Spleen (tissue), 11 donors: Measurements from ENCODE around the gene PTPRM. TPM values are rescaled to one million over a fixed set of nuclear protein-coding genes. Genes with fewer than 3 reads are reported as not detected.

Source experiments
- DNase-seq: peaks from one replicate; pipeline ENCODE4 v3.0.0-alpha.2; 2020
- H3K27ac ChIP-seq, 8 donors: fragments of 200-600 bp; sonication (generic) in 7 of 8; 1 replicate in 4 of 8; 2 replicates in 4 of 8; pipeline versions ENCODE4 v1.5.0 to v1.8.0; 2016 to 2021; ENCODE audit warnings: inconsistent platforms in 4 of 8, mild to moderate bottlenecking in 4 of 8, moderate library complexity in 1 of 8
- H3K27me3 ChIP-seq, 7 donors: fragments of 200-600 bp; sonication (generic) in 6 of 7; replicated peaks in 1 of 7; 1 replicate in 4 of 7; 2 replicates in 3 of 7; pipeline versions ENCODE4 v1.5.0 to v1.8.0; 2016 to 2021; ENCODE audit warnings: inconsistent platforms in 3 of 7, mild to moderate bottlenecking in 1 of 7
- H3K36me3 ChIP-seq, 6 donors: fragments of 200-600 bp; sonication (generic) in 5 of 6; 1 replicate in 4 of 6; 2 replicates in 2 of 6; pipeline versions ENCODE4 v1.5.0 to v1.8.0; 2016 to 2021; ENCODE audit warnings: inconsistent platforms in 2 of 6
- H3K4me1 ChIP-seq, 6 donors: fragments of 200-600 bp; sonication (generic) in 5 of 6; 1 replicate in 3 of 6; 2 replicates in 3 of 6; pipeline versions ENCODE4 v1.5.0 to v1.8.0; 2016 to 2021; ENCODE audit warnings: inconsistent platforms in 3 of 6
- H3K4me3 ChIP-seq, 8 donors: fragments of 200-600 bp; sonication (generic) in 7 of 8; 1 replicate in 4 of 8; 2 replicates in 4 of 8; pipeline versions ENCODE4 v1.5.0 to v1.8.0; 2016 to 2021; ENCODE audit warnings: inconsistent platforms in 4 of 8, mild to moderate bottlenecking in 4 of 8, moderate library complexity in 2 of 8
- H3K9me3 ChIP-seq, 8 donors: fragments of 200-600 bp; sonication (generic) in 7 of 8; 1 replicate in 4 of 8; 2 replicates in 4 of 8; pipeline versions ENCODE4 v1.5.0 to v1.8.0; 2016 to 2021; ENCODE audit warnings: inconsistent platforms in 4 of 8
- CTCF ChIP-seq, 11 experiments: fragments of 200-600 bp in 7 of 11; fragments of 450-650 bp in 4 of 11; sonication (generic) in 4 of 11; IDR thresholded peaks in 8 of 11; conservative IDR thresholded peaks in 3 of 11; 1 replicate in 7 of 11; 2 replicates in 4 of 11; pipeline versions ENCODE4 v1.4.0 to v1.8.0; 2016 to 2021; ENCODE audit warnings: antibody characterized with exemption in 11 of 11, inconsistent platforms in 4 of 11, mild to moderate bottlenecking in 1 of 11
- POLR2A ChIP-seq, 3 donors: fragments of 450-650 bp; IDR thresholded peaks; one replicate each; pipeline ENCODE4 v1.5.1; 2017; ENCODE audit warnings: antibody characterized with exemption in 3 of 3, mild to moderate bottlenecking in 1 of 3
- POLR2AphosphoS5 ChIP-seq, 3 donors: sonication (generic); formaldehyde crosslinking; IDR thresholded peaks; one replicate each; pipeline ENCODE4 v1.5.1; 2017; ENCODE audit warnings: antibody characterized with exemption in 3 of 3
- WGBS, 5 donors: extraction: QIAGEN DNeasy Blood & Tissue Kit in 3 of 5; methylation state at CpG; one replicate each; pipeline versions ENCODE4 v1.1.5 to v1.1.7; 2013 to 2018; 5-methylcytosine and 5-hydroxymethylcytosine counted together
- intact Hi-C: fragments of 100-400 bp; cut with DNase I; formaldehyde crosslinking; loops from one replicate; pipeline ENCODE4 v1.15.0; 2023; ENCODE audit warnings: low total_unique reads
- polyA plus RNA-seq, 3 donors: library from polyadenylated mRNA; stranded (reverse); fragments of 200-250 nt; gene quantifications; one replicate each; pipeline ENCODE4 v1.2.1, GENCODE V29; 2013
- total RNA-seq, 7 donors: library from RNA; depleted of rRNA in 3 of 7; stranded (reverse); fragments of >200 nt in 3 of 7; fragmentation: NEBNext Ultra II Directional in 4 of 7; extraction: Animal tissue kit (Norgen Biotek cat#: 25700) in 4 of 7; gene quantifications; one replicate each; pipeline versions ENCODE4 v1.1.0 to v1.2.1, GENCODE V29; 2016 to 2021
- donor health status: healthy with polysubstance abuse.
- donor health status: DM: no; HTN: no; CAD: no; lungs with moderate emphysema.
- donor health status: DM: no; HTN: no; CAD: no.
- donor health status: Bipolar disorder and iron deficiency.
- donor health status: healthy.
- donor health status: DM: no; HTN: no; CAD: no.
- donor health status: DM: yes; HTN: yes; CAD: no.

Gene PTPRM
- total and polyA plus RNA-seq, 10 donors, result 23.5 to 97.8 (median 62.8) TPM

GRCh38 chr18:8333961-8334360, 766.8 kb downstream of the PTPRM start:
- no peak for TF ChIP-seq CTCF (IDR thresholded peaks at IDR 0.05 in 8 of 11, conservative IDR thresholded peaks at IDR 0.05 in 3 of 11)
- Histone ChIP-seq H3K27ac (no peak overlapping the region), H3K4me1 (peaks cover 0 to 1% (median 0%) of the 10 kb centered on the region in 6 donors), H3K4me3 (no peak overlapping the region), H3K36me3 (no peaks in the 10 kb centered on the region), H3K9me3 (no peaks in the 10 kb centered on the region), H3K27me3 (no peaks in the 10 kb centered on the region)
- no peak for DNase-seq
- intact Hi-C loops, result no loop called here
- 88 to 100% (median 100%) methylated on average over 1 of the region's 1 CpG for WGBS, 5 donors

- no peak for DNase-seq
These were observed 770.1 kb downstream of the PTPRM start for GRCh38 chr18:8337211-8337610.

GRCh38 chr18:8339210-8339609, 772.1 kb downstream of the PTPRM start:
- intact Hi-C loops, result no loop called here
- H3K27me3 ChIP-seq, result no peaks in the 10 kb centered on the region
- DNase-seq, result no peak
- WGBS, 5 donors, result 84 to 97% (median 97%) methylated on average over 4 of the region's 4 CpGs
- TF ChIP-seq CTCF (IDR thresholded peaks at IDR 0.05 in 8 of 11, conservative IDR thresholded peaks at IDR 0.05 in 3 of 11) (no peak), POLR2AphosphoS5 (IDR thresholded peaks at IDR 0.05) (no peak), POLR2A (IDR thresholded peaks at IDR 0.05) (no peak)
- no peaks in the 10 kb centered on the region for H3K36me3 ChIP-seq
- H3K9me3 ChIP-seq, result no peaks in the 10 kb centered on the region
- peaks cover 0 to 5% (median 0%) of the 10 kb centered on the region in 6 donors for H3K4me1 ChIP-seq
- no peak overlapping the region for H3K4me3 ChIP-seq
- H3K27ac ChIP-seq, result no peak overlapping the region

More at GRCh38 chr18:8337211-8337610, 770.1 kb downstream of the PTPRM start:
- Histone ChIP-seq H3K36me3 (no peaks in the 10 kb centered on the region), H3K9me3 (no peaks in the 10 kb centered on the region), H3K27ac (no peak overlapping the region), H3K27me3 (no peaks in the 10 kb centered on the region), H3K4me3 (no peak overlapping the region), H3K4me1 (peaks cover 0 to 5% (median 0%) of the 10 kb centered on the region in 6 donors)
- intact Hi-C loops, result no loop called here
- TF ChIP-seq CTCF (IDR thresholded peaks at IDR 0.05 in 8 of 11, conservative IDR thresholded peaks at IDR 0.05 in 3 of 11) (no peak), POLR2A (IDR thresholded peaks at IDR 0.05) (no peak), POLR2AphosphoS5 (IDR thresholded peaks at IDR 0.05) (no peak)
- 76 to 91% (median 84%) methylated on average over 3 of the region's 3 CpGs for WGBS, 5 donors

GRCh38 chr18:8339952-8340351, 772.8 kb downstream of the PTPRM start:
- 85 to 95% (median 87%) methylated on average over 10 of the region's 10 CpGs for WGBS, 5 donors
- Histone ChIP-seq H3K36me3 (no peaks in the 10 kb centered on the region), H3K4me3 (no peak overlapping the region), H3K9me3 (no peaks in the 10 kb centered on the region), H3K27me3 (no peaks in the 10 kb centered on the region), H3K4me1 (peaks cover 0 to 5% (median 0%) of the 10 kb centered on the region in 6 donors), H3K27ac (no peak overlapping the region)
- TF ChIP-seq CTCF (IDR thresholded peaks at IDR 0.05 in 8 of 11, conservative IDR thresholded peaks at IDR 0.05 in 3 of 11), result no peak
- no peak for TF ChIP-seq POLR2A (IDR thresholded peaks at IDR 0.05)
- TF ChIP-seq POLR2AphosphoS5 (IDR thresholded peaks at IDR 0.05), result no peak
- DNase-seq, result no peak
- intact Hi-C loops, result no loop called here
